Occipital lobe (tissue), 2 donors: ENCODE results near the gene FAM53C. TPM values are rescaled to one million over a fixed set of nuclear protein-coding genes. Genes with fewer than 3 reads are reported as not detected.
A peak's percentile ranks its signal among the peaks of the same experiment; 100 is the strongest.

ENCODE experiments used
- DNase-seq: peaks from one replicate; lab custom pipeline; 2025; lab: John Stamatoyannopoulos, UW
- total RNA-seq: library from RNA; depleted of rRNA; stranded (reverse); fragments of >200 nt; gene quantifications from one replicate; pipeline ENCODE4 v1.2.3, GENCODE V29; 2014

The FAM53C gene
- total RNA-seq, 1 donor from 2014 or later: 26.4 TPM

DNA sequence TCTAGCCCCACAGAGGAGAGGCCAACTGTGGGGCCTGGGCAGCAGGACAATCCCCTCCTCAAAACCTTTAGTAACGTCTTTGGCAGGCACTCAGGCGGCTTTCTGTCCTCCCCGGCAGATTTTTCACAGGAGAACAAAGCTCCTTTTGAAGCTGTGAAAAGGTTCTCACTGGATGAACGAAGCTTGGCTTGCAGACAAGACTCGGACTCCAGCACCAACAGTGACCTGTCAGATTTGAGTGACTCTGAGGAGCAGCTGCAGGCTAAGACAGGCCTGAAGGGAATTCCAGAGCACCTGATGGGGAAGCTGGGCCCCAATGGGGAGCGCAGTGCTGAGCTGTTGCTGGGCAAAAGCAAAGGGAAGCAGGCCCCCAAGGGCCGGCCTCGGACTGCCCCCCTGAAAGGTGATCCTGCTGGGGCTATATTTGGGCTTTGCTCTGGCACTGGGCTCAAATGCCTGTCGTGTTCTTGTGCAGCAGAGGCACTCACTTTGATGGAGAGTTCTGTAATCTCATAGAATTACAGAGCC is 53.9 kb downstream of the FAM53C start:
- DNase-seq: peak; percentile 44

Other genes with a start within 250 kb of the FAM53C start
- gene NME5, start 198.8 kb upstream of the FAM53C start, total RNA-seq: 9.4 TPM
- 47.7 TPM for gene BRD8, start 159.6 kb upstream of the FAM53C start, total RNA-seq
- 4.1 TPM for gene KIF20A, start 159.2 kb upstream of the FAM53C start, total RNA-seq
- 29.8 TPM for gene CDC23, start 124.9 kb upstream of the FAM53C start, total RNA-seq
- 0.16 TPM for gene GFRA3, start 63.6 kb upstream of the FAM53C start, total RNA-seq
- gene CDC25C, start 6.5 kb upstream of the FAM53C start, total RNA-seq: 2.3 TPM
- 84.1 TPM for gene KDM3B, start 14.4 kb downstream of the FAM53C start, total RNA-seq
- 71.0 TPM for gene REEP2, start 100.8 kb downstream of the FAM53C start, total RNA-seq
- 2.8 TPM for gene EGR1, start 127.2 kb downstream of the FAM53C start, total RNA-seq
- 63.3 TPM for gene ETF1, start 205.0 kb downstream of the FAM53C start, total RNA-seq
- 206 TPM for gene HSPA9, start 237.1 kb downstream of the FAM53C start, total RNA-seq